SK-N-SH treated with all-trans-retinoic acid at 6 μM for 48 hours (cell line): Measurements from ENCODE around the gene NBAS.

Experiments used
- ATAC-seq: fragments of 200-7000 bp; cut with Tn5 transposase; 3 replicates; pipeline ENCODE4 v1.9.1; 2020; ENCODE audit warnings: mild to moderate bottlenecking, moderate library complexity
- ARNTL ChIP-seq: fragments of 450-650 bp; formaldehyde crosslinking; IDR thresholded peaks from 2 replicates; pipeline ENCODE4 v1.5.0; 2020; ENCODE audit warnings: low read depth, mild to moderate bottlenecking, moderate library complexity, borderline replicate concordance
- BACH2 ChIP-seq: fragments of 250-450 bp; sonication (Bioruptor Pico); IDR thresholded peaks from 2 replicates; pipeline ENCODE4 v1.9.0; 2021; ENCODE audit warnings: mild to moderate bottlenecking, borderline replicate concordance
- CSDC2 ChIP-seq: fragments of 250-450 bp; sonication (Bioruptor Pico); IDR thresholded peaks from 2 replicates; pipeline ENCODE4 v1.5.0; 2020; ENCODE audit warnings: mild to moderate bottlenecking, moderate library complexity
- GLIS3 ChIP-seq: fragments of 250-450 bp; sonication (Bioruptor Pico); IDR thresholded peaks from 2 replicates; pipeline ENCODE4 v1.5.0; 2020; ENCODE audit warnings: mild to moderate bottlenecking, moderate library complexity
- ISL1 ChIP-seq: fragments of 250-450 bp; sonication (Bioruptor Pico); IDR thresholded peaks from 2 replicates; pipeline ENCODE4 v2.1.2; 2022; ENCODE audit warnings: mild to moderate bottlenecking, moderate library complexity
- OSR1 ChIP-seq: fragments of 250-450 bp; sonication (Bioruptor Pico); IDR thresholded peaks from 2 replicates; pipeline ENCODE4 v1.8.0; 2022; ENCODE audit warnings: moderate library complexity, mild to moderate bottlenecking, inconsistent platforms
- PATZ1 ChIP-seq: fragments of 250-450 bp; sonication (Bioruptor Pico); IDR thresholded peaks from 2 replicates; pipeline ENCODE4 v1.8.0; 2020; ENCODE audit warnings: mild to moderate bottlenecking, moderate library complexity, borderline replicate concordance
- PPARA ChIP-seq: fragments of 250-450 bp; sonication (Bioruptor Pico); IDR thresholded peaks from 2 replicates; pipeline ENCODE4 v1.5.0; 2020; ENCODE audit warnings: mild to moderate bottlenecking, borderline replicate concordance
- RARB ChIP-seq: fragments of 250-450 bp; sonication (Bioruptor Pico); IDR thresholded peaks from 2 replicates; pipeline ENCODE4 v1.8.0; 2021; ENCODE audit warnings: mild to moderate bottlenecking, moderate library complexity
- SNAI2 ChIP-seq: fragments of 250-450 bp; sonication (Bioruptor Pico); IDR thresholded peaks from 2 replicates; pipeline ENCODE4 v1.5.0; 2020; ENCODE audit warnings: mild to moderate bottlenecking, moderate library complexity
- TCF4 ChIP-seq: fragments of 250-450 bp; sonication (Bioruptor Pico); IDR thresholded peaks from 2 replicates; pipeline ENCODE4 v1.8.0; 2021; ENCODE audit warnings: mild to moderate bottlenecking, moderate library complexity, borderline replicate concordance
- TOX ChIP-seq: fragments of 250-450 bp; sonication (Bioruptor Pico); IDR thresholded peaks from 2 replicates; pipeline ENCODE4 v1.8.0; 2021; ENCODE audit warnings: mild to moderate bottlenecking, moderate library complexity, borderline replicate concordance
- TSHZ2 ChIP-seq: fragments of 250-450 bp; sonication (Bioruptor Pico); IDR thresholded peaks from 2 replicates; pipeline ENCODE4 v1.5.0; 2020; ENCODE audit warnings: mild to moderate bottlenecking, moderate library complexity
- ZC3H10 ChIP-seq: fragments of 250-450 bp; sonication (Bioruptor Pico); IDR thresholded peaks from 2 replicates; pipeline ENCODE4 v1.5.1; 2021; ENCODE audit warnings: mild to moderate bottlenecking, moderate library complexity
- ZFP3 ChIP-seq: fragments of 250-450 bp; sonication (Bioruptor Pico); IDR thresholded peaks from 2 replicates; pipeline ENCODE4 v1.5.0; 2020; ENCODE audit warnings: mild to moderate bottlenecking, moderate library complexity
- ZFP30 ChIP-seq: fragments of 450-650 bp; formaldehyde crosslinking; IDR thresholded peaks from 2 replicates; pipeline ENCODE4 v1.5.0; 2022; ENCODE audit warnings: mild to moderate bottlenecking, moderate library complexity
- ZNF565 ChIP-seq: fragments of 450-650 bp; formaldehyde crosslinking; conservative IDR thresholded peaks from 2 replicates; pipeline ENCODE4 v1.5.0; 2020; ENCODE audit warnings: low read depth, mild to moderate bottlenecking, moderate library complexity
- ZNF70 ChIP-seq: fragments of 450-650 bp; formaldehyde crosslinking; IDR thresholded peaks from 2 replicates; pipeline ENCODE4 v1.5.0; 2020; ENCODE audit warnings: mild to moderate bottlenecking, moderate library complexity
- ZNF8 ChIP-seq: fragments of 450-650 bp; formaldehyde crosslinking; IDR thresholded peaks from 2 replicates; pipeline ENCODE4 v1.5.0; 2020; ENCODE audit warnings: mild to moderate bottlenecking, moderate library complexity
- TF ChIP-seq, protein P1 (sequence below): fragments of 250-450 bp; sonication (Bioruptor Pico); IDR thresholded peaks from 2 replicates; pipeline ENCODE4 v1.5.1; 2021; ENCODE audit warnings: mild to moderate bottlenecking, moderate library complexity
- TF ChIP-seq, protein P2 (sequence below): fragments of 250-450 bp; sonication (Bioruptor Pico); IDR thresholded peaks from 2 replicates; pipeline ENCODE4 v1.5.1; 2020; ENCODE audit warnings: low read depth, mild to moderate bottlenecking, moderate library complexity
- TF ChIP-seq, protein P3 (sequence below): fragments of 250-450 bp; sonication (Bioruptor Pico); IDR thresholded peaks from 2 replicates; pipeline ENCODE4 v1.8.0; 2021; ENCODE audit warnings: low read depth, mild to moderate bottlenecking, moderate library complexity, borderline replicate concordance

Gene NBAS

DNA sequence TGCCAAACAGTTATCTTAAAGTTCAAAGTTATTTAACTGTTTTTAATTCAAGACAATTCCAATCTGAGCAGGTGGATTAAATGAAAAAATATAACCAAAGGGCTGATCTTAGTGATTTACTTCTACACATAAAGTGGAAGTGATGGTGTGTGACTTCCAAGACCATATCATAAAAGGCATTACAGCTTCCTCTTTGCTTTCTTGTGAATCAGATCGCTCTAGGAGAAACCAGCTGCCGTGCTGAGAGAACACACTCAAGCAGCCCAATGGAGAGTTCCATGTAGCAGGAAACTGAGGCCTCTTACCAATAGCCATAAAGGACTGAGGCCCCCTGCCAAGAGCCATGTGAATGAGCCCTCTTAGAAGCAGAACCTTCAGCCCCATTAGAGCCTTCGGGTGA, 197.4 kb downstream of the NBAS start:
- no peak for ATAC-seq
- no peak for TF ChIP-seq ARNTL (CRISPR knock-in tag)
- no peak for TF ChIP-seq TOX (CRISPR knock-in tag)
- TF ChIP-seq OSR1 (CRISPR knock-in tag) = no peak
- no peak for TF ChIP-seq TSHZ2 (CRISPR knock-in tag)
- no peak for TF ChIP-seq ZNF8
- no peak for TF ChIP-seq ZFP3 (CRISPR knock-in tag)
- TF ChIP-seq, protein P1, sequence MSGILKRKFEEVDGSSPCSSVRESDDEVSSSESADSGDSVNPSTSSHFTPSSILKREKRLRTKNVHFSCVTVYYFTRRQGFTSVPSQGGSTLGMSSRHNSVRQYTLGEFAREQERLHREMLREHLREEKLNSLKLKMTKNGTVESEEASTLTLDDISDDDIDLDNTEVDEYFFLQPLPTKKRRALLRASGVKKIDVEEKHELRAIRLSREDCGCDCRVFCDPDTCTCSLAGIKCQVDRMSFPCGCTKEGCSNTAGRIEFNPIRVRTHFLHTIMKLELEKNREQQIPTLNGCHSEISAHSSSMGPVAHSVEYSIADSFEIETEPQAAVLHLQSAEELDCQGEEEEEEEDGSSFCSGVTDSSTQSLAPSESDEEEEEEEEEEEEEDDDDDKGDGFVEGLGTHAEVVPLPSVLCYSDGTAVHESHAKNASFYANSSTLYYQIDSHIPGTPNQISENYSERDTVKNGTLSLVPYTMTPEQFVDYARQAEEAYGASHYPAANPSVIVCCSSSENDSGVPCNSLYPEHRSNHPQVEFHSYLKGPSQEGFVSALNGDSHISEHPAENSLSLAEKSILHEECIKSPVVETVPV (CRISPR knock-in tag) = no peak
- no peak for TF ChIP-seq SNAI2 (CRISPR knock-in tag)
- TF ChIP-seq ZFP30 (CRISPR knock-in tag) = no peak
- no peak for TF ChIP-seq RARB (CRISPR knock-in tag)
- TF ChIP-seq PATZ1 (CRISPR knock-in tag) = no peak
- TF ChIP-seq ISL1 (CRISPR knock-in tag) = no peak
- no peak for TF ChIP-seq ZC3H10 (CRISPR knock-in tag)
- TF ChIP-seq BACH2 (CRISPR knock-in tag) = no peak
- no peak for TF ChIP-seq PPARA (CRISPR knock-in tag)
- no peak for TF ChIP-seq ZNF565 (CRISPR knock-in tag)
- TF ChIP-seq, protein P2, sequence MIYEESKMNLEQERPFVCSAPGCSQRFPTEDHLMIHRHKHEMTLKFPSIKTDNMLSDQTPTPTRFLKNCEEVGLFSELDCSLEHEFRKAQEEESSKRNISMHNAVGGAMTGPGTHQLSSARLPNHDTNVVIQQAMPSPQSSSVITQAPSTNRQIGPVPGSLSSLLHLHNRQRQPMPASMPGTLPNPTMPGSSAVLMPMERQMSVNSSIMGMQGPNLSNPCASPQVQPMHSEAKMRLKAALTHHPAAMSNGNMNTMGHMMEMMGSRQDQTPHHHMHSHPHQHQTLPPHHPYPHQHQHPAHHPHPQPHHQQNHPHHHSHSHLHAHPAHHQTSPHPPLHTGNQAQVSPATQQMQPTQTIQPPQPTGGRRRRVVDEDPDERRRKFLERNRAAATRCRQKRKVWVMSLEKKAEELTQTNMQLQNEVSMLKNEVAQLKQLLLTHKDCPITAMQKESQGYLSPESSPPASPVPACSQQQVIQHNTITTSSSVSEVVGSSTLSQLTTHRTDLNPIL (CRISPR knock-in tag) = no peak
- TF ChIP-seq, protein P3, sequence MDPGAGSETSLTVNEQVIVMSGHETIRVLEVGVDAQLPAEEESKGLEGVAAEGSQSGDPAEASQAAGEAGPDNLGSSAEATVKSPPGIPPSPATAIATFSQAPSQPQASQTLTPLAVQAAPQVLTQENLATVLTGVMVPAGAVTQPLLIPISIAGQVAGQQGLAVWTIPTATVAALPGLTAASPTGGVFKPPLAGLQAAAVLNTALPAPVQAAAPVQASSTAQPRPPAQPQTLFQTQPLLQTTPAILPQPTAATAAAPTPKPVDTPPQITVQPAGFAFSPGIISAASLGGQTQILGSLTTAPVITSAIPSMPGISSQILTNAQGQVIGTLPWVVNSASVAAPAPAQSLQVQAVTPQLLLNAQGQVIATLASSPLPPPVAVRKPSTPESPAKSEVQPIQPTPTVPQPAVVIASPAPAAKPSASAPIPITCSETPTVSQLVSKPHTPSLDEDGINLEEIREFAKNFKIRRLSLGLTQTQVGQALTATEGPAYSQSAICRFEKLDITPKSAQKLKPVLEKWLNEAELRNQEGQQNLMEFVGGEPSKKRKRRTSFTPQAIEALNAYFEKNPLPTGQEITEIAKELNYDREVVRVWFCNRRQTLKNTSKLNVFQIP (CRISPR knock-in tag) = no peak
- TF ChIP-seq ZNF70 (CRISPR knock-in tag) = no peak
- no peak for TF ChIP-seq GLIS3 (CRISPR knock-in tag)

DNA sequence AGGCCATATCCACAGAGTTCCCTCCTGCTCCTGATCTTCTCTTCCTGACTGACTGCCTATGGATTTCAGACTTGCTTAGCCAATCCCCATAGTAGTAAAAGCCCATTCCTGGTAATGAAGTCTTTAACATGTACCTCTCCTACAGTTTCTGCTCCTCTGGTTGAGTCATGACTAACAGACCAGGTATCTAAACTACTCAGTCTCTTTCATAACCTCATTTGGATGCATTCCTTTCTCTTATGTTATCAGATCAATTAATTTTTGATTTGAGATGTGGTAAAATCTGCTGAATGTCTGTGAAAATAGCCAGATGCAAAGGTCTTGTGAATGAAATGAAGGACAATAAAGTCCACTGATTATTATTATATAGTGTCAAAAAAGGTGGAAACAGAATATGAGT, 198.0 kb downstream of the NBAS start:
- ATAC-seq = peak; percentile 83
- TF ChIP-seq SNAI2 (CRISPR knock-in tag) (no peak), ZFP30 (CRISPR knock-in tag) (peak; percentile 32; the same call in 1 of the 2 replicates), ZFP3 (CRISPR knock-in tag) (no peak), OSR1 (CRISPR knock-in tag) (no peak), RARB (CRISPR knock-in tag) (no peak), BACH2 (CRISPR knock-in tag) (no peak), TOX (CRISPR knock-in tag) (no peak), CSDC2 (0 out of 2 replicates have a peak, but pooled peaks have one; percentile 32), ZNF565 (CRISPR knock-in tag) (no peak), PPARA (CRISPR knock-in tag) (no peak), PATZ1 (CRISPR knock-in tag) (no peak), ISL1 (CRISPR knock-in tag) (peak; percentile 88), TCF4 (peak; percentile 61; the same call in 1 of the 2 replicates), ZNF70 (CRISPR knock-in tag) (no peak)
- TF ChIP-seq, protein P1 (CRISPR knock-in tag) = no peak
- TF ChIP-seq, protein P3 (CRISPR knock-in tag) = no peak
- TF ChIP-seq, protein P2 (CRISPR knock-in tag) = peak; percentile 55; the same call in 1 of the 2 replicates
